OCI-LY3 (cell line): ENCODE measurements around the gene PHTF1.

Experiments used
- H2AFZ ChIP-seq: fragments of 200-600, 300-600 bp; shearing (Covaris generic); 2 replicates; pipeline ENCODE4 v1.6.0; 2014; ENCODE audit warnings: antibody characterized with exemption, low read depth, low read length
- H3K27ac ChIP-seq: fragments of 200-600, 300-600 bp; sonication (generic); 2 replicates; pipeline ENCODE4 v1.5.1; 2014; ENCODE audit warnings: mild to moderate bottlenecking, low read length, moderate library complexity, mixed read lengths
- H3K27me3 ChIP-seq: fragments of 200-600, 300-600 bp; sonication (generic); 2 replicates; pipeline ENCODE4 v1.6.1; 2014; ENCODE audit warnings: low read depth, low read length, mixed read lengths
- H3K36me3 ChIP-seq: fragments of 200-600, 300-600 bp; sonication (generic); replicated peaks from 2 replicates; pipeline ENCODE3; 2014; ENCODE audit warnings: low read depth, low read length, mixed read lengths
- H3K4me1 ChIP-seq: fragments of 300-600, 200-600 bp; sonication (generic); 2 replicates; pipeline ENCODE4 v1.6.1; 2014; ENCODE audit warnings: low read length, mixed read lengths
- H3K4me2 ChIP-seq: fragments of 200-600, 300-600 bp; sonication (generic); 2 replicates; pipeline ENCODE4 v1.6.1; 2014; ENCODE audit warnings: low read length, mixed read lengths
- H3K4me3 ChIP-seq: fragments of 300-600, 200-600 bp; sonication (generic); 2 replicates; pipeline ENCODE4 v1.5.1; 2014; ENCODE audit warnings: antibody characterized with exemption, mild to moderate bottlenecking, low read length, moderate library complexity
- H3K79me2 ChIP-seq: fragments of 300-600, 200-600 bp; shearing (Covaris generic); 2 replicates; pipeline ENCODE4 v1.6.1; 2014; ENCODE audit warnings: mild to moderate bottlenecking, low read length, mixed read lengths
- H3K9ac ChIP-seq: fragments of 300-600, 200-600 bp; shearing (Covaris generic); 2 replicates; pipeline ENCODE4 v1.6.0; 2014; ENCODE audit warnings: mild to moderate bottlenecking, low read length, moderate library complexity
- H3K9me3 ChIP-seq: fragments of 200-600, 300-600 bp; shearing (Covaris generic); 2 replicates; pipeline ENCODE4 v1.6.1; 2014; ENCODE audit warnings: low read length, mixed read lengths; ENCODE audit not compliant: insufficient read depth
- H4K20me1 ChIP-seq: fragments of 200-600, 300-600 bp; sonication (generic); 2 replicates; pipeline ENCODE4 v1.6.1; 2016; ENCODE audit warnings: low read length, mixed read lengths; ENCODE audit not compliant: insufficient read depth
- CTCF ChIP-seq: fragments of 200-600, 300-600 bp; sonication (generic); IDR thresholded peaks from 2 replicates; pipeline ENCODE4 v1.5.1; 2014; ENCODE audit warnings: antibody characterized with exemption, low read length, low read depth
- EZH2phosphoT487 ChIP-seq: fragments of 200-600 bp; shearing (Covaris generic); IDR thresholded peaks from 2 replicates; pipeline ENCODE4 v1.6.1; 2018; ENCODE audit warnings: antibody characterized with exemption, mixed run types, low read depth

PHTF1 gene

GRCh38 chr1:113787663-113788062 lies 28.4 kb upstream of the PHTF1 start:
- Histone ChIP-seq H4K20me1 (peaks cover 5% of the 10 kb centered on the region; the same call in 1 of the 2 replicates), H3K27ac (no peak overlapping the region), H3K4me2 (no peak overlapping the region), H2AFZ (no peak overlapping the region), H3K79me2 (peaks cover 49% of the 10 kb centered on the region), H3K36me3 (peaks cover 5% of the 10 kb centered on the region), H3K9ac (no peak overlapping the region), H3K9me3 (no peaks in the 10 kb centered on the region), H3K27me3 (no peaks in the 10 kb centered on the region), H3K4me1 (peaks cover 17% of the 10 kb centered on the region), H3K4me3 (no peak overlapping the region)
- TF ChIP-seq EZH2phosphoT487, result no peak

- H3K27me3 ChIP-seq, result no peaks in the 10 kb centered on the region
- no peaks in the 10 kb centered on the region for H3K9me3 ChIP-seq
- no peak overlapping the region for H3K4me3 ChIP-seq
- no peak overlapping the region for H3K27ac ChIP-seq
- peaks cover 59% of the 10 kb centered on the region for H3K79me2 ChIP-seq
- peaks cover 10% of the 10 kb centered on the region; the same call in 1 of the 2 replicates for H4K20me1 ChIP-seq
- no peak overlapping the region for H2AFZ ChIP-seq
- TF ChIP-seq EZH2phosphoT487 (no peak), CTCF (no peak)
- H3K36me3 ChIP-seq, result peaks cover 3% of the 10 kb centered on the region
- no peak overlapping the region for H3K9ac ChIP-seq
- no peak overlapping the region for H3K4me2 ChIP-seq
- H3K4me1 ChIP-seq, result peaks cover 23% of the 10 kb centered on the region
These were observed 26.8 kb upstream of the PHTF1 start for GRCh38 chr1:113786069-113786468.

GRCh38 chr1:113784104-113784779 lies 25.0 kb upstream of the PHTF1 start:
- Histone ChIP-seq H3K36me3 (peaks cover 3% of the 10 kb centered on the region), H3K4me2 (peak overlapping the region; percentile 63), H3K27me3 (no peaks in the 10 kb centered on the region), H4K20me1 (peaks cover 18% of the 10 kb centered on the region; the same call in 1 of the 2 replicates), H3K9me3 (no peaks in the 10 kb centered on the region), H3K4me1 (peaks cover 29% of the 10 kb centered on the region), H3K4me3 (0 out of 2 replicates have a peak overlapping the region, but pooled peaks have one; percentile 39), H3K27ac (peak overlapping the region; percentile 73), H2AFZ (no peak overlapping the region), H3K79me2 (peaks cover 74% of the 10 kb centered on the region), H3K9ac (no peak overlapping the region; the same call in 1 of the 2 replicates)
- TF ChIP-seq EZH2phosphoT487 (no peak), CTCF (no peak)

- TF ChIP-seq EZH2phosphoT487 (no peak), CTCF (no peak)
- Histone ChIP-seq H3K4me3 (peak overlapping the region; percentile 39; the same call in 1 of the 2 replicates), H3K4me2 (peak overlapping the region; percentile 63), H4K20me1 (peaks cover 18% of the 10 kb centered on the region; the same call in 1 of the 2 replicates), H3K27me3 (no peaks in the 10 kb centered on the region), H3K9me3 (no peaks in the 10 kb centered on the region), H3K79me2 (peaks cover 78% of the 10 kb centered on the region), H3K4me1 (peaks cover 29% of the 10 kb centered on the region), H3K9ac (no peak overlapping the region; the same call in 1 of the 2 replicates), H2AFZ (no peak overlapping the region), H3K27ac (peak overlapping the region; percentile 73), H3K36me3 (no peaks in the 10 kb centered on the region)
These were observed 24.2 kb upstream of the PHTF1 start for GRCh38 chr1:113783254-113784103.
